GM10847 (cell line): Measurements from ENCODE around the gene UBE2S.

Source experiments
- POLR2A ChIP-seq: IDR thresholded peaks from 2 replicates; pipeline ENCODE4 v1.6.1; 2011; ENCODE audit not compliant: insufficient read length; ENCODE audit errors: extremely low read depth

Gene UBE2S

GRCh38 chr19:55407550-55407799, at the start of gene UBE2S:
UBE2S (minus strand) TSS chr19:55407788; CDS start chr19:55407589, 199 bp downstream.
- peak; percentile 99 for TF ChIP-seq POLR2A

GRCh38 chr19:55456347-55456746, 48.8 kb upstream of the UBE2S start:
- TF ChIP-seq POLR2A: no peak

- no peak for TF ChIP-seq POLR2A
Observed at GRCh38 chr19:55455576-55456235, 48.1 kb upstream of the UBE2S start.

GRCh38 chr19:55454787-55455243, 47.2 kb upstream of the UBE2S start:
- no peak for TF ChIP-seq POLR2A

- TF ChIP-seq POLR2A: no peak
Observed at GRCh38 chr19:55453511-55454260, 46.1 kb upstream of the UBE2S start.

- no peak for TF ChIP-seq POLR2A
Observed at GRCh38 chr19:55452749-55453346, 45.3 kb upstream of the UBE2S start.

GRCh38 chr19:55451965-55452748, 44.6 kb upstream of the UBE2S start:
- TF ChIP-seq POLR2A: no peak

- no peak for TF ChIP-seq POLR2A
Observed at GRCh38 chr19:55451163-55451964, 43.8 kb upstream of the UBE2S start.

GRCh38 chr19:55449469-55449868, 41.9 kb upstream of the UBE2S start:
- TF ChIP-seq POLR2A: no peak

GRCh38 chr19:55447421-55448174, 40.0 kb upstream of the UBE2S start:
- no peak for TF ChIP-seq POLR2A

- TF ChIP-seq POLR2A: no peak
Observed at GRCh38 chr19:55446060-55446459, 38.5 kb upstream of the UBE2S start.

- TF ChIP-seq POLR2A: no peak
Observed at GRCh38 chr19:55444646-55445045, 37.1 kb upstream of the UBE2S start.

GRCh38 chr19:55443824-55444480, 36.4 kb upstream of the UBE2S start:
- TF ChIP-seq POLR2A: no peak
